Measurements from ENCODE around the gene DAAM1.

DAAM1 gene

DNA sequence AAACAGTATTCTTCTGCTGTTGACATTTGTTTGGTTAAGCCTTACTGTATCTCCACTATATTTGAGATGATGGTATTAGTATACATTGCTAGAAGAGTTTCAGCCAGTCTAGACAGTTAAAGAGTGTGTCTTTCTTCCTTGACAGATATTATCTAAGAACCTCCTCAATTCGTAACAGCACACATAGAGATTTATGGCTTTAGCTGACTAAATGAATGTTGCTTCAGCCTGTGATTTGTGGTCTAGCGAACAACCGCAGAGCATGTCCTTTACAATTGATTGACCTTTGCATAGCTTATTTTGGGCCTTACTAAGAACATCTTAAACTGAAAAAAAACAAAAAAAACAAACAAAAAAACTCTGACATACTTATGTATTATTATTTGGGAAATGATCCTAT, 122.2 kb downstream of the DAAM1 start:
- in situ Hi-C loops (cut with HindIII; ENCODE audit: low sequenced_read_pairs), result no loop called here

DNA sequence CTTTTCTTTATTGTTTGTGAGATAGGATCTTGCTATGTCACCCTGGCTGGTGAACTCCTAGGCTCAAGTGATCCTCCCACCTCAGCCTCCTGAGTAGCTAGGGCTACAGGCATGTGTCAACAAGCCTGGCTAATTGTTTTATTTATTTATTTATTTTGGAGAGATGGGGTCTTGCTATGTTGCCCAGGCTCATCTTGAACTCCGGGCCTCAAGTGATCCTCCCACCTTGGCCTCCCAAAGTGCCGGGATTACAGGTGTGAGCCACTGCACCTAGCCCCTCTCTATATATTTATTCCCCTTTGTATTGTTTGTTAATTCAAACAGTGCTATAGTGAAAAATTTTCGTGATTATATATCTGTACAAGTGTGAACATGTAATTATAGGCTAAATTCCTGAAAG, 123.3 kb downstream of the DAAM1 start:
- in situ Hi-C loops (cut with HindIII; ENCODE audit: low sequenced_read_pairs), result no loop called here

DNA sequence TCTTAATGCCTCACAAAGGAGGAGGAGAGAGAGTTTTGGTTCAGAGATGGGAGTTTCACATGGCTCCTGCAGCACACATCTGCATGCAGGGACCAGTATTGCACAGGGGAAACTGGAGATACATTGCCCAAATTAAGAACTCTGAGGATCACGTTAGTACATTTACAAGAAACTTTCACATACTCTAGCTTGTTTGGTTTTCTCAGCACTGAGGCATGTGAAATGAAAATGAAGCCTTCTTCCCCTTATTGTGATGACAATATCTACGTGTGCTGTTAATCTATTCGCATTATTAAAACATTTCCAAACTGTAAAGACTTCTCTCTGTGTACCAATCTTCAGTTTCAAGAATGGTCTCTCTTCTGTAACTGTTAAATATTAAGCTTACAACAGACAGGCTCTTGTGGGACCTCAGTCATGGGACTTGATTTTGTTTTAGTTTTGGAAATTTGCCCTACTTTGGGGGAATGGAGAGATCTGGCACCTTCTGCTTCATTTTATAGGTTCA, 124.7 kb downstream of the DAAM1 start:
- in situ Hi-C loops (cut with HindIII; ENCODE audit: low sequenced_read_pairs), result no loop called here

DNA sequence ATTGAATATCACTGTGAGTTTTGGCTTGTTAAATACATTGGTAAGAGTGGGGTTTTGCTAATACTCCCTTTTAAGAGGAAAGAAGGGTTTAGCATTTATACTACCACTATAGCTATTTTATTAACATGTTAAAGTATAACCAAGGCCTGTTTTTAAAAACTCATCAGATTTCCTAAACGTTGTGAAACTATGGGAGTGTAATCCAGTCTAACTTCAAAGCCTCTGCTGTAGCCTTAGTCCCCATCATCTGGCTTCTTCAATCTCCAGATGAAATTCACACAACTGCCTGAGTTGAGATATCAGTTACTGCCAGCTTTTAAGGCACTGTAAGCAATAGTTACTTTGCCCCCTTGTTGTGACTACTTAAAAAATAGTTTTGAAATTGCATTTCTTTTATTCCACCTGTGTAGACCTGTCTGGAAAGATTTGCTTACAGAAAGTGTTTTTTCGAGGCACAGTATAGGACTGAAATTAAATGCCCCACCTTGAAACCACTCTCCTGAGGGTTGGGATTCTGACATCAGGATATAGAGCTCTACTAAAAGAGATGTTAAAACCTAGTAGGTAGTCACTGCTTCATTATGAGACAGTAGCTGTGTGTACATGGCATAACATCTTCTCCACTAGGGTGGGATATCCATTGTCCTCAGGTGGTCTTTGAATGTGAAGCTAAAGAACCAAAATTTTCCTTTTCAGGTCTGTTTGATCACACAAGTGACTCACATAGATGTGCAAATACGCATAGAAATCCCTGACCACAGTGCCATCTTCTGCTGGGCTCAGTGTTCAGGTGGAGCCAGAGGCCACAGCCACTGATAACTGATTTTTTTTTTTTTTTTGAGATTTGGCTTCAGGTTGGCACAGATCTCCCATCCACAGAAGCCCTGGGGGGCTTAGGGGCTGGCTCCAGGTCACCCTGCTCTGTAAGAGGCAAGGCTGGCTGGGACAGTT, 125.5 kb downstream of the DAAM1 start:
- in situ Hi-C loops (cut with HindIII; ENCODE audit: low sequenced_read_pairs), result no loop called here

DNA sequence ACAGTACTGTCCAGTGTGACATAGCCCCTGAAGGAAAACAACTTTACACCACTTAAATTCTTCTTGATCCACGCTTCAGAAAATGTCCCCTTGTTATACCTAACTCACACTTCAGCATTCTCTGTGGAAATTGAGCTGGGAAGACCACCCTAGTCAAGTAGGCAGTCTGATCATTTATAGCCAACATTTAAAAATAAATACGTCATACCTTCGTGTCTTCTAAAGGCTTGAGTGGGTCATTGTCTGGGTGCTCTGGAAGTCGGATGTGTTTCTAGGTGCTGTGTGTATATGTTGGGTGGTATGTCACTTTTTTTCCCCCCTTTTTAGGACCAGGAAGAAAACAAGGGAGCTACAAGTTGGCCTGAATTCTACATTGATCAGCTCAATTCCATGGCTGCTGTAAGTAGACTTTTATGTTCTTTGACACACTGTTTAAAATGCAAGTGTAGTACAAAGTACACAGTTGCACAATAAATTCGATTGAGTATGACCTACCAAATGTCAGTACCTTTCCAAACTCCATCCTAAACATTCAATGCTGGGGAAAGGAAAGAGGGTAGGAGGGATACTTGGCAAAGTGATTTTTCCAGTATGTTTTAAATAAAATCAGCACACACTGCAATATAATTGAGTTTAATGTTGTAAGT, 126.6 kb downstream of the DAAM1 start:
- in situ Hi-C loops (cut with HindIII; ENCODE audit: low sequenced_read_pairs), result no loop called here

DNA sequence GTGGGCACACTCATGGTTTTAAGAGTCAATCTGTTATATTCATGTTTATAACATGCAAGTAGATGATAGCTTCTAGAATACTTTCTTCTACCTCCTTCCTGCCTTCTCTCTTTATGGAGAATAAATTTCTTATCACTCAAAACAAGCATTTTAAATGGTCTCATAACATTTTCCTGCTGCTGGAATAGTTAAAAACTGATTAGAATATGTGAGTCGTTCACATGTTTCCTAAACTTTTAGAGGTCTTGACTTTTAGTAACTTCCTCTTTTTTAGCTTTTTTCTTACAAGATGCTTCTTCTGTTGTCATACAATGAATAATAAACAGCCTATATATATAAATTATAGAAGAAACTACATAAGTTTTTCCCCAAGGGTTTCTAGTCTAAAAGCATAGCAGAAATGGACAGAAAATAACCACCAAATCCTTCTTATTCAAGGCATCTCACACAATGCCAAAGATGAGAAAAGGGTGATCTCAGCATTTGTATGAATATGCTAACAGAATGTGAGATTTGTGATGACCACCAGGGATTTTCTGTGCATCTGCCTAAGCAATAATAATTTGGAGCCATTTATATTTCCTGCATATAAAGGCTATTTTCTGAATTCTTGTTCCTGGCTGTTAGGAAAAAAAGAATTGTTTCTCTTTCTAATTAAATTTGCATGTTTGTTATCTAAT, 127.8 kb downstream of the DAAM1 start:
- in situ Hi-C loops (cut with HindIII; ENCODE audit: low sequenced_read_pairs), result no loop called here

DNA sequence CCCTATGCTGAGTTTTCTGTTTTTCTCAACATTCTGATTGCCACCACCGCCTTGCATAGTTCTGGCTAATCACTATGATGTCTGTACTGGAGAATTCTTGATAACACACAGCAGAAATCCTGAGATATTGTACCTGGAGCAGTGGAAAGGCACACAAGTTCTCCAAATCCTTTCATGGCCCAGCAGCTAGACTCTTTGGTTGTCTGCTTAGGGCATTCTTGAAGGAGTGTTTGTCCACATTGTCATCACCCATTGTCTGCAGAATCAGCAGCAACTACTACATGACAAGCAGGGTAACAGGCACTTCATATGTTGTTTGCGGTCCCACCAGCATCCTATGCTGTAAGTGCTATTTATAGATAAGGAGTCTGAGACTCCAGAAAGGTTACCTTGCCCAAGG, 128.9 kb downstream of the DAAM1 start:
- in situ Hi-C loops (cut with HindIII; ENCODE audit: low sequenced_read_pairs), result no loop called here

DNA sequence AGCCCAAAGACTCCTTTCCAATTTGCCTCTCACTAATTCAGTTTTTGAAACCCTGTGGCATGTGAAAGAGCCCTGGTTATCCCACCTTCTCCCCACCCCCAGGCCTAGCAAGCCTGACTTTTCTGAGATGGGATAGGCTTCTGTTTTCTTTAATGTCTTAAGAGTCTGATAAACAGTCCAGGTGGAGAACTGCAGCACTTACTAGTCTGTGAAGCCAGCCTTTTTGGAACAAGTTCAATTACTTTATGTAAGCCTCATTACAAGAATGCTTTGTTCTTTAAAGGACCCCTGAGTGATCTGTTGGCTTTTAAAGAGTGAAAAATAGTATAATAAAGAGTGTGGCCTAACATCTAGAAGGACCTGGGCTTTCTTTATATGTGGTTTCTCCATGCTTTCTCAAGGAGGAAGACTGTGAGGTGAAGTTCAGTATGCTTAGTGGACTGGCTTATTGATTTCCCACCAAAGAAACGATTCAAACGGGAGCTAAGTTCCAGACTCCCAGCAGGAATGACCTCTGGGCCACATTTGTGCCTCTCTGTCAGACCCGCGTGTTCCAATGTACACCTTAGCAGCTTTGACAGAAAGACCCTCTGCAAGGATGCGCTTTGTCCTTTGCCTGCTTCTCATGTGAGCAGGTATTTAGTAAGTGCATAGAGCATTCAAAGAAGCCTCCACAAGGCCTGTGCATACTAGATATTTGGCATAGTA, 129.5 kb downstream of the DAAM1 start:
- in situ Hi-C loops (cut with HindIII; ENCODE audit: low sequenced_read_pairs), result no loop called here

DNA sequence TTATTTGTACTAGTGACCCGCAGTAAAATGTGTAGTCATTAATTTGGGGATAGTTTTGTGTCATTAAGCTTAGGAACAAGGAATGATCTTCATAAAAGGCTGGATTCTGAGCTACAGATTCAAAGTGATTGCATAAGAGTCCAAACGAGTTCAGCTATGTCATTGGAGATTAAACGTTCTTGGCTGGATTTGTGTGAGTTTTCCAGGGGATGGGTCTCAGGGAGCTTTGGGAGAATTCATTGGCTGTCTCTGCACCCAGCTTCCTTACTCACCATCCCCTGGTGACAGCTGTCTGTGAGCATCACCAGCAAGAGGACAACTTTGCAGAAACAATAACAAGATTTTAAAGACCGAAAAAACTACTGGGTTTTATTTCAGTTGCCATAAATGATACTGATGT, 130.4 kb downstream of the DAAM1 start:
- in situ Hi-C loops (cut with HindIII; ENCODE audit: low sequenced_read_pairs), result no loop called here

DNA sequence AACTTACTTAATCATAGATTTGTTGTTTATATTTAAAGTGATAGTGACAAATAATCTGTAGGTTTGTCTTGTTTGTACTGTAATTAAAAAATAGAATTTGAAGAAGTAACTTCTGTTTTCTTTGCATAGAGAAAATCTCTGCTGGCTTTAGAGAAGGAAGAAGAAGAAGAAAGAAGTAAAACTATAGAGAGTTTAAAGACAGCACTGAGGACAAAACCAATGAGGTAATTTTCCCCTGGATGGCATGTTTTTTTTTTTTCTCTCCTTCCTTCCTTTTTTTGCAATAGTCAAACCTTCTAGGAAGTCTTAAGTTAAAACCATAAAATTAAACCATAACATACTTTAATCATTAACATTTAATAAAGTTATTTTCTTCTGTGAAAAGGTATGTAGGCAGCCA, 131.9 kb downstream of the DAAM1 start:
- in situ Hi-C loops (cut with HindIII; ENCODE audit: low sequenced_read_pairs), result no loop called here

DNA sequence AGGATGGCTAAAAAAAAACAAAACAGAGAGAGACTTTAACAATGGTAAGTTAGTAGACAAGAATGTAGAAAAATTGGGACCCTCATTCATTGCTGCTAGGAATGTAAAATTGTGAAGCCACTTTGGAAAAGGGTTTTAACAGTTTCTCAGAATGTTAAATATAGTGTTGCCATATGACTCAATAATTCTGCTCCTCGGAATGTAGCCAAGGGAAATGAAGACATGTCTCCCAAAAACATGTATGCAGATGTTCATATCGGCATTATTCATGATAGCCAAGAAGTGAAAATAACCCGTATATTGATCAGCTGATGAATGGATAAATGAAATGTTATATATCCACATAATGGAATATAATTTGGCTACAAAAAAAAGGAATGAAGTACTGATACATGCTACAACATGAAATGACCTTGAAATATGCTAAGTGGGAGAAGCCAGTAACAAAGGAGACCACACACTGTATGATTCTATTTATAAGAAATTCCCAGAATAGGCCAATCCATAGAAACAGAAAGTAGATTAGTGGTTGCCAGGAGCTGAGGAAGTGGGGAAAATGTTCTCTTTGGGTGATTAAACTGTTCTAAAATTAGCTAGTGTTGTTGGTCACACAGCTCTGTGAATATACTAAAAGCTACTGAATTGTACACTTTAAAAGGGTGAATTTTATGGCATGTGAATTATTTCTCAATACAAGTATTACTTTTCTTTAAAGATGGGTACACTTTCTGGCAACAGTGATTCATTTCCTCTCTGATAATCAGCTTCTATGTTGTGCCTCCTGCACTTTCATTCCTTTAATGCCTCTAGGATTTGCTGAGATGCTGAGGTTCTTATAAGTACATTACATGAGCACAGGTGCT, 132.5 kb downstream of the DAAM1 start:
- in situ Hi-C loops (cut with HindIII; ENCODE audit: low sequenced_read_pairs), result no loop called here

DNA sequence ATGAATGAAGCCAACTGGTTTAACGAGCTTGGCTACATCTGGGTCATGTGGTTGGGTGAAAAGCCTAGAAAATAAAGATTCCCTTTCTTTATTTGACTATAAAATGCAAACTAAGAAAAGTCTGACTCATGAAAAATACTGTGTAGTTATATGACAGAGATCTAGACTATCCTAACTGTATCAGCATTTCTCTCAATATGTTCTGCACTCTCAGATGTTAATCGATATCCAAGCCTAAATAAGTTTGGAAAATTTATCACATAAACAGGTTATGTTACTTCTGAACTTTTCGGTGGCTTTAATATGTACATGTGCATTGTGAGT, 133.1 kb downstream of the DAAM1 start:
- in situ Hi-C loops (cut with HindIII; ENCODE audit: low sequenced_read_pairs), result no loop called here

DNA sequence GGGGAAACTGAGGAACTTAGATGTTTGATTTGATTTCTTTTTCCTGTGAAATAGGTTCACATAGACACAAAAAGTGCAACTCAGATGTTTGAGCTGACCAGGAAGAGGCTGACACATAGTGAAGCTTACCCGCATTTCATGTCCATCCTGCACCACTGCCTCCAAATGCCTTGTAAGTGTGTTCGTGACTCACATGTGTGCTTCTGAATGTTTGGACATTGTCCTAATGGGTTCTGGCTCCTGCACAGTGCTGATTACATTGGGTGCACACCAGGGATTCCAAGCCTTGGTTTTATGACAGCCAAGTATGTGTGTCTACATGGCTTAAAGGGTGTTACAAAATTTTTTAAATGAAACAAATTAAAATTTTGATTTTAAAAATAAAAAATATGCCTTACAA, 137.4 kb downstream of the DAAM1 start:
- in situ Hi-C loops (cut with HindIII; ENCODE audit: low sequenced_read_pairs), result no loop called here

DNA sequence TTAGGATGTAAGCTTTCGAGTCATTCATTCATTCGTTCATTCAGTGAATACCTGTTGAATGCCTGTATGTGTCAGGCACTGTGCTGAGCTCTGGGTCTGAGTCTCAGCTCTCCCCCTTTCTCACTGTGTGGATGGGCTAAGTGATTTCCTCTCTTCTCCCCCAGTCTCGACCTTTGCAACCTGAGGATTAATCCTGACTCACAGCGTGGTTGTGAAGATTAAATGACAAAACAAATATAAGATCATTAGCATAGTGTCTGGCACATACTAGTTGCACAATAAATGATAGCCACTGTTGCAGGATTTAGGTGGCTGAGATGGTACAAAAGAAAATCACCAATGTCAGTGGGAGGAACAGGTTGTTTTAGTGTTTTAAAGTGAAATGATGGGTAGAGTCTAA, 140.0 kb downstream of the DAAM1 start:
- in situ Hi-C loops (cut with HindIII; ENCODE audit: low sequenced_read_pairs), result no loop called here

DNA sequence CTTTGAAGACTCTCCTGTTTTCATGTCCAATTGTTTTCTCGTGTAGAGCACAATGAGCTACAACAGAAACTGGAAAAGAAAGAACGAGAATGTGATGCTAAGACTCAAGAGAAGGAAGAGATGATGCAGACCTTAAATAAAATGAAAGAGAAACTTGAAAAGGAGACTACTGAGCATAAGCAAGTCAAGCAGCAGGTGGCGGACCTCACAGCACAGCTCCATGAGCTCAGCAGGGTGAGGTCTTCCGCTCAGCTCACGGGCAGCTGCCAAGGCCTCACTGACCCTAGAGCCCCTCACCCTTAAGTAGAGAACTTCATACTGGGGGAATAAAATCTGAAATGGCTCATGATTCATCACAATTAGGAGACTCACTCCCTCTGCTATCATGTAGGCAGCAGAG, 142.0 kb downstream of the DAAM1 start:
- in situ Hi-C loops (cut with HindIII; ENCODE audit: low sequenced_read_pairs), result no loop called here

DNA sequence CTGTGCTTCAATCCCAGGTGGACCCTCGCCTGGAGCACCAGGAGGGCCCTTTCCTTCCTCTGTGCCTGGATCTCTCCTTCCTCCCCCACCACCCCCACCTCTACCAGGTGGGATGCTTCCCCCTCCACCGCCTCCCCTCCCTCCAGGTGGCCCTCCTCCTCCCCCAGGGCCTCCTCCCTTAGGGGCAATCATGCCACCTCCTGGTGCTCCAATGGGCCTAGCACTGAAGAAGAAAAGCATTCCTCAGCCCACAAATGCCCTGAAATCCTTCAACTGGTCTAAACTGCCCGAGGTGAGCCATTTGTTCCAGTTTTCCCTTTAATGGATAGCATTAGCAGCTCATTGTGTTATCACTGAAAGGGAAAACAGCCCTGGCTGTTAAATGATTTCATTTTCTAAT, 142.8 kb downstream of the DAAM1 start:
- in situ Hi-C loops (cut with HindIII; ENCODE audit: low sequenced_read_pairs), result no loop called here

DNA sequence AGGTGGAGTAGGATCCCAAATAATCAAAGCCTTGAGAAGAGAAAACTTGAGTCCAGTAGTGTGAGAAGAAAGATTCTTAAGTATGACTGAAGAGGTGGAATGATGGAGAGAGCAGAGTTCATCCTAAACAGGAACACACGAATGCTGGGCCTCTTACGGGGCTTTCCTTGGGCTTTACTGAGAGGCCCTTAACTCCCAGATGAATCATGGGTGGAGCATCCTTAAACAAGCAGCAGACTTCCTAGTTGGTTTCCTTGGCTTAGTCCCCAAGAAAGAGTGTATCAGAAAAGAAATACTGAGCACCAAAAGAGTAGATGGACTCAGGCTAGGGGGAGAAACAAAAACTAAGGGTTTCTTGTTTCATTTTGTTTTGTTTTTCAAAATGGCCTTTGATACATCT, 144.3 kb downstream of the DAAM1 start:
- in situ Hi-C loops (cut with HindIII; ENCODE audit: low sequenced_read_pairs), result no loop called here

DNA sequence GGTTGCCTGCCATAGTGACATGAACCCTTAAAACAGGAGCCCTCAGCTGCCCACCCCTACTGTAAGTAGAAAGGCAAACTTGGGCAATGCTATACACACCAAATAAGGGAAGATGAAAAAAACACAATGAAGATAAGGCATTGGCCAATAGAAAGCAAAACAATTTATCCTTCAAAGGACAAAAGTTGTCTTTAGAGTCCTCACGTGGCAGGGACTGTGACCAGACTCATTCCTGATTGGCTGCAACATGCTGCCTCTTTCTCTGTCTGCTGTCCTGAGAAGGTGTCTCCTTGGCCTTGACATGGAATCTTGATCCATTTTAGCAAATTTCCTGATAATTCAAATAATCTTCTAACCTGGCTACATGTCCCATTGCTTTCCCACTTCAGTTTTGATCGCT, 144.8 kb downstream of the DAAM1 start:
- in situ Hi-C loops (cut with HindIII; ENCODE audit: low sequenced_read_pairs), result no loop called here

DNA sequence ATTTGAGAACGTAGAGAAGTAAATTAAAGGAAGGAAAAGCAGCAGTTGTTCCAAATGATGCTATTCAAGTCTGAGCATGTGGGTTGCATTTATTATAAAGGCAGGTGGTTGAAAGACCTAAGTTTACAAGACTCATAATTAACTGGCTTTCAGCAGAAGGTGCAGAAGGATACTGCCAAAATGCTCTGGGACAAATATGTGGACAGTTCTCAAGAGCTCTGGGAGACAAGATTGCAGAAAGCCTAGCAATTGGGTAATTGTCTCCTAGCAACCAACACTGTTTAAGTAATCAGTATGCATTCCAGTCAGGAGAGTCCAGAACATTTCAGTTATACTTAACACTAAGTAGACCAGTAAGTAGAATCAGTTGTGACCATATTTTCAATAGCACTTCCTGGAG, 145.2 kb downstream of the DAAM1 start:
- in situ Hi-C loops (cut with HindIII; ENCODE audit: low sequenced_read_pairs), result no loop called here

DNA sequence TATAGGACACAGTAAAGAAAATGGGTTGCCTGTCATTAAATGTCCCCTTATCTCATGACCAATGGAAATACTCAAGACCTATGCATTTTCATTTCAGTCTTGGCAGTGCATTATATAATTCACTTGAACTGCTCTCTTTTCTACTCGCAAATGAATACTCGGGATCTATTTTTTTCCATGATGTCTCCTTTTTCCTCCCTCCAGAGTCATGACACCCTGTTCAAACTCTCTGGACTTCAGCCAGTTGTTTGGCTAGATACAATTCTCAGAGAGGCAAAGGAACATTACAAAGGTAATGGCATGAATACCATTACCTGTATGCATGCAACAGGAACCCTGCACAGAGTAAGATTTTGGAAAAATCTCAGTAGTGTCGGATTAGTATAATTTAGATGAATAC, 145.8 kb downstream of the DAAM1 start:
- in situ Hi-C loops (cut with HindIII; ENCODE audit: low sequenced_read_pairs), result no loop called here

Data from endothelial cell of hepatic sinusoid (primary cell).